ELR (cell line): ENCODE data around the gene PLEKHS1.

Source experiments
- DNase-seq: peaks from one replicate; pipeline ENCODE4 v3.0.0-alpha.2; 2015; ENCODE audit warnings: low read depth

Gene PLEKHS1

GRCh38 chr10:113751181-113751732, at the start of gene PLEKHS1:
PLEKHS1 (plus strand) TSS chr10:113751682; CDS start chr10:113755278, 3,596 bp downstream.
- DNase-seq = peak; percentile 47

GRCh38 chr10:113704637-113705343, 46.7 kb upstream of the PLEKHS1 start:
- DNase-seq = peak; percentile 65

GRCh38 chr10:113705344-113705652, 46.2 kb upstream of the PLEKHS1 start:
- DNase-seq = no peak

GRCh38 chr10:113706623-113707022, 44.9 kb upstream of the PLEKHS1 start:
- DNase-seq = no peak

- DNase-seq = no peak
These were observed 42.8 kb upstream of the PLEKHS1 start for GRCh38 chr10:113708640-113709039.

GRCh38 chr10:113709221-113709838, 42.2 kb upstream of the PLEKHS1 start:
- peak; percentile 80 for DNase-seq

GRCh38 chr10:113711142-113711541, 40.3 kb upstream of the PLEKHS1 start:
- DNase-seq = no peak

- DNase-seq = no peak
These were observed 39.5 kb upstream of the PLEKHS1 start for GRCh38 chr10:113712024-113712423.

GRCh38 chr10:113712755-113713639, 38.5 kb upstream of the PLEKHS1 start:
- DNase-seq = no peak

GRCh38 chr10:113713640-113713982, 37.9 kb upstream of the PLEKHS1 start:
- DNase-seq = no peak

- DNase-seq = no peak
These were observed 35.2 kb upstream of the PLEKHS1 start for GRCh38 chr10:113716109-113716910.

GRCh38 chr10:113718969-113719822, 32.3 kb upstream of the PLEKHS1 start:
- no peak for DNase-seq

GRCh38 chr10:113720386-113720785, 31.1 kb upstream of the PLEKHS1 start:
- DNase-seq = no peak

- no peak for DNase-seq
These were observed 19.2 kb upstream of the PLEKHS1 start for GRCh38 chr10:113732160-113732881.

GRCh38 chr10:113732966-113733365, 18.5 kb upstream of the PLEKHS1 start:
- no peak for DNase-seq

- no peak for DNase-seq
These were observed 17.8 kb upstream of the PLEKHS1 start for GRCh38 chr10:113733635-113734034.

- DNase-seq = peak; percentile 3
These were observed 15.6 kb upstream of the PLEKHS1 start for GRCh38 chr10:113735913-113736312.

- DNase-seq = no peak
These were observed 14.9 kb upstream of the PLEKHS1 start for GRCh38 chr10:113736576-113736975.

GRCh38 chr10:113739031-113739430, 12.5 kb upstream of the PLEKHS1 start:
- DNase-seq = no peak

GRCh38 chr10:113739577-113739976, 11.9 kb upstream of the PLEKHS1 start:
- DNase-seq = no peak
